NCI-H82 (cell line): ENCODE measurements around the gene RPS24.

ENCODE experiments used
- DNase-seq: peaks from one replicate; lab custom pipeline; 2025; lab: John Stamatoyannopoulos, UW

The RPS24 gene

DNA sequence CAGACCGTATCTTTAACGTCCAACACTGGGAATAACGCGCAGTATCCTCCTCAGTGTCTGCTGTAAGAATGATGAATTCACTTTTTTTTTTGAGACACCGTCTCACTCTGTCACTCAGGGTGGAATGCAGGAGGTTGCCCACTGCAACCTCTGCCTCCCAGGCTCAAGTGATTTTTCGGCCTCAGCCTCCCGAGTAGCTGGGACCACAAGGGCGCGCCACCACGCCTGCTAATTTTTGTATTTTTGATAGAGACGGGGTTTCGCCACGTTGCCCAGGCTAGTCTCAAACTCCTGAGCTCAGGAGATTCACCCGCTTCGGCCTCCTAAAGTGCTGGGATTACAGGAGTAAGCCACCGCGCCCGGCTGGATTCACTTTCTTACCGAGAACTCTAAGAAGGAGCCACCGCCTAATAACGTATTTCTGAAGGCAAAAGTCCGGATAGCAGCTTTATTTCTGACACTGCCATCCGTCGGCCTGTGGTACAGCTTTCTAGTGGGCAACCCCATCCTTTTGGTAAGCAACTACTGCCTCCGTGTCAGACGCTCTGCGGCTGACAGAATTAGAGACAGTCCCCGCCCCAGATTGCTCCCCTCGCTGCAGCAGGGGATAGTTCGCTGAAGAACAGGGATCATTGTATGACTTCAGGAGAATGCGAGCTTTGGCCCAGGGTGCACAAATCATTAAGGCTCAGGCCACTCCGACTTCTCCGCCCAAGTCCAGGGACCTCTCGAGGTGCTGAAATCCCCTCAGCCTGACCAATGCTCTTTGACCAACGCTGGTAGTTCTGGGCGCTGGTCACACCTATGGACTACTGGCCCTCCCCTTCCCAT lies 5.0 kb upstream of the RPS24 start:
- DNase-seq = peak; percentile 56

DNA sequence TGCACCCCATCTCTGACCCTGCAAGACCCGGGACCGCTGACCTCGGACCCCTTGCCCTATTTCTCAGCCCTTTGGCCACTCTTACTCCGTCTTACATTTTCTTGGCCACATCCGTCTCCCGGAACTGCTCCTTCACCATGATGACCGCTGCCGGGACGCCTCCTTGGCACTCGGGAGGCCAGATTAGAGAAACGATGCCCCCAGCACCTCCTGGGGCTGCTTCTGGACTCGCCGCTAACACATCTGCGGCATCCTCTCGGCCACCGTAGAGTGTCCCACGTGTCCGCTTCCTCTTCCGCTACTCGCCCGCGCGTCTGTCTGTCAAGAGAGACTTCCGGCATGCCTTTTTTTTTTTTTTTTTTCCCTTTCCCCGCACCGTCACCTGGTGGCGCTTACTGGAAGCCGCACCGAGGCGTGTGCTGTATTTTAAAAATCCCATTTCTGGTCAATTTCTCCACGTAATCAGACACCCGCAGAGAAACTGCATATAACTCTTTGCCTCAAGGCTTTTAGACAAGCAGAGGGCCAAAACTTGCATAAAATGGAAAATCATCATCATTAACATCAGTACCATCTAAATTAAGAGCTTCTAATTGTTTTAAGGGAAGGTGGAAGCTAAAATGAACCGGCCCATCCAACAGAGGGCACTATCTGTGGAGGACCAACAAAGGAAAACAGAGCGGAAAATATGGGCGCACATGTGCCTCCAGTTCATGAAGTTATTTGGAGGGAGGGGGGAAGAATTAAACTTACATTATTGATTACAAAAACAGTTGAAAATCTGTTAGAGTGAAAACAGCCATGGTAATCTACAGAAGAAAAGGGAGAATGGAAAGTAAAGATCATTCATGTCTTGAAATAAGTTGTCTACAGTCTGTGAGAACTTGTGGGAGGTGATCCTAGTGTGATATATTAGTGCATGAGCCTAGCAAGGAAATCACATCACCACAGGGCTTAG lies 4.1 kb upstream of the RPS24 start, which contains the start of gene POLR3A:
Gene POLR3A, minus strand, starts transcription at position 247 of the 958 bp plus-strand sequence. Its CDS starts 108 bp downstream, at position 139.
- DNase-seq = peak; percentile 95

DNA sequence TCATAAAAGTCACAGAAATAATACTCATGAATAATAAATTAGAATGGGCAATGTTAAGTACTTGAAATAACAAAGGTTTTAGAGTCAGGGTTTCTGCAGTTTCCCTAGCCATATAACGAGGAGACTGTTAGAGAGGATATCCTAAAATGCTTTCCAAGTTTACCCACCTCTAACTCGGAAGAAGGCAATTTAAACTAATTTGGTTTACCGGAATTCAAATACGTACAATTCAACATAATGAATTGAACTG lies 351 bp upstream of the RPS24 start:
- DNase-seq = no peak

DNA sequence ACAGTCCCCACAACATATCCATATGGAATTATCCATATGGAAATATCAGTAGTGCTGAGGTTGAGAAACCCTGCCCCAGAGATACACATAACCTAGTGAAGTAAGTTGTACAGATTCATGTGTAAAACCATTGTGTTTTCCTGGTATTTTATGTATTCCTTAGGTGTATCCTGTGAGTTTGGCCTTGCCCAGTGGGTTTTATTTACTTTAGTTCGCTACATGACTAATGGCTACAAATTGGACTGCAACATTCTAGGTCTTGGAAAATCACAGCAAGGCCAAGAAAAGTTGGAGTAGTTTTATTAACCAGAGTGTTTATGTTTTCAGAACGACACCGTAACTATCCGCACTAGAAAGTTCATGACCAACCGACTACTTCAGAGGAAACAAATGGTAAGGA lies 1.4 kb downstream of the RPS24 start:
- no peak for DNase-seq

DNA sequence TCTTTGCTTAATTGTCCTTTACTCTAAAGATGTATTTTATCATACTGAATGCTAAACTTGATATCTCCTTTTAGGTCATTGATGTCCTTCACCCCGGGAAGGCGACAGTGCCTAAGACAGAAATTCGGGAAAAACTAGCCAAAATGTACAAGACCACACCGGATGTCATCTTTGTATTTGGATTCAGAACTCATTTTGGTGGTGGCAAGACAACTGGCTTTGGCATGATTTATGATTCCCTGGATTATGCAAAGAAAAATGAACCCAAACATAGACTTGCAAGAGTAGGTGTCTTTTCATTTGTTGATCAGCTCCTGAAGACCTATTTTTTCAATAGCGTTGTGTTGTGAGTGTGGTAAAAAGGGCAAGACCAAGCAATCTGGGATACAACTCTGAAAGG lies 1.8 kb downstream of the RPS24 start:
- no peak for DNase-seq

DNA sequence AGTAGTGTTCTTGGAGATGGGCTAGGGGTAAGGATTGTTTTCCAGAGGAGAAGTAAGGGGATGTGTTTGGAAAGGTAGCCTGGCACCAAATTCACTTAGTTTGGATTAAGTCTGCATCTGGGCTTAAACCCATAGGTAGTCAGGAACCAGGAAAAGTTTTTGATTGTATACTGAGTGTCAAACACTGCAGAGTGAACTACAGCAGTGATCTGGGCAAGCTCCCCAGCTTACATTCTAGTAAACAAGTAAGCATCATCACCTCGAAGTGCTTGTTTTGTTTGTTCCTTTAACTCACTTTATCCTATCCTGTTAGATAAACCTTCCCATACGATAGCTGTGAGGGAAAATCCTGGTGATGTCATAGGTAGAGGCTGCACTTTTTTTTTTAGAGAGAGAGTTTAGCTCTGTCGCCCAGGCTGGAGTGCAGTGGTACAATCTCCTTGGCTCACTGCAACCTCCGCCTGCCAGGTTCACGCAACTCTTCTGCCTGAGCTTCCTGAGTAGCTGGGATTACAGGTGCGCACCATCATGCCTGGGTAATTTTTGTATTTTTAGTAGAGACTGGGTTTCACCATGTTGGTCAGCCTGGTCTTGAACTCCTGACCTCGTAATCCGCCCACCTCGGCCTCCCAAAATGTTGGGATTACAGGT lies 2.4 kb downstream of the RPS24 start:
- DNase-seq = no peak

DNA sequence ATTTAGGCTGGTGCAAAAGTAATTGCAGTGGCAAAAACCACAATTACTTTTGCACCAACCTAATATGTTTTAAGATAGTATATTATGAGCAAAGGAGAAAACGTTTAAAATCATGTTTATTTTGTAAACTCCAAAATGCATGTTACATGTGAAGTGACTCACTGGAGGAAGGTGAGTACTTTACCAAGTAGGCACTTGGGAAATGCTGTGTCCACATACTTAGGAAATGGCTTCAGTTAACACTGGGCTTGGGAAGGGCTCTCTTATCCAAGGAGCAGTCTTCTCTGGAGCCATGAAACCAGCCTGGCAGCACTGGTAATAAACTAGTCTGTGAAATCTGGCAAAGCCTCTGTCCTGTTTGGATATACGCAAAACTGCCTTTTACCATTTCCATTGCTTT lies 4.4 kb downstream of the RPS24 start:
- DNase-seq = no peak

DNA sequence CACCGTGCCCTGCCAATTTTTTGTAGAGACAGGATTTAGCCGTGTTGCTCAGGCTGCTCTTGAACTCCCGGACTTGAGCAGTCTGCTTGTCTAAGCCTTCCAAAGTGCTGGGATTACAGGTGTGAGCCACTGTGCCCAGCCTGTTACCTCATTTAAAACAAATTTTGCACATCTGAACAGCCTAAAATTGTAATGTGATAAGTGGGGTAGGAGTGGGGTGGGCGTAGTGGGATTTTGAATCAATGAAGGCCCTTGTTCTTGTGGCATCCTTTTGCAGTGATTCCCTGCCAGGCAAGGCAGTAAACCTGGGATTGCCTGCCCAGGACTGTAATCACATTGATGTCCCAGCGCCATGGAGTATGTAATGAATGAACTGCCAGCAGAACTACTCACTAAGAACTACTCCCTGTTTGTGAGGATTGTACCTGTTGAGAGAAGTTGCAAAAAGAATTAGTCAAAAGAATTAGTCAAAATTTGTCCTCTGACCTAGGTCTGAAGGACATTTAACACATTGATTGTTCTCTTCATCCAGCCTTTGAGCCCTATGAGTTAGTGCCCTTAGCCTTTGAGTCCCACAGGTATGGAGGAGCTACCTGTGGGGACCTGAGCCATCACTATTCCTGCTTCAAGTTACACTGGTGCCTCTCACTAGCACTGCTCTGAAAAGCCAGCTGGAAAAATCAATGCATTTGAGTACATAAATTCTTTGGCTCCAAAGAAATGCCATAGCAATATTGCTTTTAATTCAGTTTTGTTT lies 5.3 kb downstream of the RPS24 start:
- no peak for DNase-seq

DNA sequence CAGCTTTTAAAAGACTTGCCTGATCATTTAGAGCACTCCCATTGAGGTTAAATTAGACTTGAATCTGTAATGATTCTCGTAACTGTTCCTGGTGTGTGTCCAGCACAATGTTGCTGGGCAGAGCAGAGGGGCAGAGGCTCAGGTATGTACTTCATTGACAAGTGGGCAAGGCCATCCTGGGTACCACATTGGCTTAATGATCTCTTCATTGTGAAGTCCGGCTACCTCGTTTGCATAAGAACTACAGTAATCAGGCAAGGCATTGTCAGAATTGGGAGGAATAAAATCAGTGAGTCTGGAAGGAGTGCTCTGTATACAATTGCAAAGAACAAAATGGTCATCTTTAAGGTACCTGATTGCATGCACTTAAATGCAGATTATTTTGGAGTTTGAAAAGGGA lies 6.1 kb downstream of the RPS24 start:
- no peak for DNase-seq

DNA sequence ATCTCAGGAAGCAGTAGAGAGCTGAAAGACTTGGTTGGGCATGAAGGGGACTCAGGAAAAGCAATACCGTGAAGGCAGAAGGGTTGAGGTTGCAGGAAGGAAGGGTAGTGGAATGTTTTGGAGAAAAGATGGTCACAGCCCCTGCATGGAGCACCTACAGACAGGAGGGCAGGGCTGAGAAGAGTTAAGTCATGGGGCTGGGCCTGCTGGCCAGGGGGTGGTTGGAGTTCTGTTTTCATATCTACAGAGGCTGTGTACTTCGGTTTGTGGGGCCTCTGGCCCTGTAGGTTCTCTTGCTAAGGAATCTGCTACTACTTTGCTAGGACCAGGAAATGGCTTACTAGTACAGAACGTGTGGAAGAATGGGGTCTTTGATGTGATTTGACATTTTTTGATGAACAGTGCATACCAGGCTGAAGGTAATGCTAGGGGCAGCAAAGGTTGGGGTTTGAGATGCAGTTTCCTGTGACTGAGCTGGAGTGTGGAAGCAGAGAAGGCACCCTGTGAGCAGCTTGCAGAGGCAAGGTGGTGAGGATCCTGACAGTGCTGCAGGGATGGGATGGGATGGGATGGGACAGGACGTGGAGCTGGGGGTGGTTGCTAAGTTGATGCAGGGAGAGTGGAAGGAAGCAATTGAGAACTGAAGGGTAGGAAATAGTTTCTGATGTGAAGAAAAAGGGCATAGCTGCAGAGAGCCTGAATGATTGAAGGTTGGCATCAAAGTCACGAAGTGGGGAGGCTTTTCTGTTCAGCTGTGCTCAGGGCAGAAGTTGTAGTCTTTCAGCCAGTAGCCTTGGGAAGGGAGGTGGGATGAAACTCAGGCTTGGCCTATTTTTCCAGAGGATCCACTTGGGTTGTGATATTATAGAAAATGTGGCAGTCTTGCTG lies 7.8 kb downstream of the RPS24 start:
- no peak for DNase-seq

DNA sequence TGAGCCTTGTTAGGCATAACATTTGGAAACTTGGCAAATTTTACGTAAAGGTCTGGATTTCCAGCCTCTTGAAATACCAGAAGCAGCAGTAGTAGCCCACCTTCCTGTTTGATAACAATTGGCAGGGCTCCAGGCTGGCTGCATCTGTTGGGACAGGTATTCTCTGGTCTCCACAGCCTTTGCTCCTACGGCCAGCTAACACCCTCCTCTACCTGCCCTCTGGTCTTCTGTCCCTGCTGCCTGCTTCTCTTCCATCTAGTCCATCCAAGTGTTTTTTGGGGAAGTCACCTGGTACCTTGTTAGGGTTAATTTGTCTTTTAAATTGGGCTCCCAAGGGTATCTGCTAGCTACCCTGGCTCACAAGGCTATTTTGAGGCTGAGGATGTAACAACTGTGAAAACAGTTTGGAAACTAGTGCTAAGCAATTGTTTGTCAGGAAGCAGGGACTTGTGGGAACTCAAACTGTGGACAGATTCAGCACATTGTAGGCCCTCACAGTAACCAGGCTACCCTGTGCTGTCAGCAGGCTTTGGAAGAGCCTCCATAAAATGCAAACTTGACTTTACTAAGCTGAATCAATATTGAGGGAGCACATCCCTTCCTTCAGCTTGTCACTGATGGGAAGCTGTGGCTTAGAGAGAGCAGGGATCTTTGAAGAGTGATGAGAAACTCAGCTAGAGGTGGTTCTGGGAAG lies 8.5 kb downstream of the RPS24 start:
- peak; percentile 20 for DNase-seq

DNA sequence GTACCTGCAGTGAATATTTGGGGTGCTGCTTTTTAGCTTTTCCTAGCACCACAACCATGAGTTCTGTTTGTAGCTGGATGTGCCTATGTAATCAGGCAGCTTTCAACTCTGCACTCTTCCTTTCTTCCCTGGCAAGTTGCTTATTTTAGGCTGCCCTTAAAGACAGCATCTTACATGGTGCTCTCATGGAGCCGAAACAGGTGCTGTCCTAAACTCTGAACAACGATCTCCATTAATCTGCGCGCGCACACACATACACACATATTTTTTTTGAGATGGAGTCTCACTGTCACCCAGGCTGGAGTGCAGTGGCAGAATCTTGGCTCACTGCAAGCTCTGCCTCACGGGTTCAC lies 9.1 kb downstream of the RPS24 start:
- no peak for DNase-seq

DNA sequence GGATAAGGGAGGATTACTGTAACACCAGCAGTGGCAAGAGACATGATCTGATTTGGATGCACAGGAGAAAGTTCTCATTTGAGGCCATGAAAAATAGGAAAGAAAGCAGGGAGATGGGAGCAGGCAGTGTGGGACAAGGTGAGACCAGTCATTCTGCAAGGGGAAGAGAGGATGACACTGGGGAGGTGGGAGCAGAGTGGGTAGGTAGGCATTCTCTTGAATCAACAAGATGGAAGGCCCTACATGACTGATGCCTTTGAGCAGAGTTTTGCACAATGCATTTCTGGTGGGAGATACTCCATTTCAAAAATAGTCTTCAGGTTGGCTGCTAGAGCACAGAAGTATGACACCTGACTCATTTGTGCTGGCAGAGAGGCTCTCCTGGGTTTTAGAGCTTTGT lies 10.5 kb downstream of the RPS24 start:
- DNase-seq = peak; percentile 45

DNA sequence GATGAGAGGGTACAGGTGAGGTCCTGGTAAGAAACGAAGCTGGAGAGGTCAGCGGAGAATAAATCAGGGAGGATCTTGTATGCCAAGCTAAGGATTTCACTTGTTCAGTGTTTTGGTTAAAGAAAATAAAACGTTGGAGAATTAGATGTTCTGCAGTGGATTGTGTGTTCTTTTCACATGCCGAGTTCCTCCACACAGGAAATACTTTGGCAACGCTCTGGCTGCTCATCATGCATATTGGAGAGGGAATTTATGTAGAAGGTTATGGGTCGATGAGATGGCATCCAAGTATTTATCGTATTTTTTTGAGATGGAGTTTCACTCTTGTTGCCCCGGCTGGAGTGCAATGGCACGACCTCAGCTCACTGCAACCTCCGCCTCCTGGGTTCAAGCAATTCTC lies 11.0 kb downstream of the RPS24 start:
- no peak for DNase-seq

DNA sequence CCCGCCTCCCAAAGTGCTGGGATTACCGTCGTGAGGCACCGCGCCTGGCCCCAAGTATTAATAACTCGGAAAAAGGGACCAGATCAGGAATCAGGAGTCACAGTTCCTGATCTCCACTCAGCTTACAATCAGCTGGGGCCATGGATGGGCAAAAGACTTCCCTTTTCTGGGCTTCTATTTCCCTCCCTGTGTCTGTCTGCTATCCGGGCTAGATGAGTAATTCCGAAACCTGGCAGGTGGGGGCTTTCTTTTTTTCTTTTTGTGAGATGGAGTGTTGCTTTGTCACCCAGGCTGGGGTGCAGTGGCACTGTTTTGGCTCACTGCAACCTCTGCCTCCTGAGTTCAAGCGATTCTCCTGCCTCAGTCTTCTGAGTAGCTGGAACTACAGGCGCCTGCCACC lies 11.6 kb downstream of the RPS24 start:
- no peak for DNase-seq

DNA sequence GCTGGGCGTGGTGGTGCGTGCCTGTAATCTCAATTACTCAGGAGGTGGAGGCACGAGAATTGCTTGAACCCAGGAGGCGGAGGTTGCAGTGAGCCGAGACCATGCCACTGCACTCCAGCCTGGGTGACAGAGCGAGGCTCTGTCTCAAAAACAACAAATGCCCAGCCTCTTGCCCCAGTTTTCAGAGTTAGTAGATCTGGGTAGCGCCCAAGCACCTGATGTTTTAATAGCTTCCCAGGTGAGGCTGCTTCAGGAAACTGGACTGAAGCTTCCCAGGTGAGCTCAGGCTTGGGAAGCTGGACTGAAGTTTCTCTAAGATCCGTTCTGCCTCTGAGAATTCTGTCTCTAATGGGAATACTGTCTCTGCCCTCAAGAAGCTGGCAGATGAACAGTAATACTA lies 12.2 kb downstream of the RPS24 start:
- no peak for DNase-seq

DNA sequence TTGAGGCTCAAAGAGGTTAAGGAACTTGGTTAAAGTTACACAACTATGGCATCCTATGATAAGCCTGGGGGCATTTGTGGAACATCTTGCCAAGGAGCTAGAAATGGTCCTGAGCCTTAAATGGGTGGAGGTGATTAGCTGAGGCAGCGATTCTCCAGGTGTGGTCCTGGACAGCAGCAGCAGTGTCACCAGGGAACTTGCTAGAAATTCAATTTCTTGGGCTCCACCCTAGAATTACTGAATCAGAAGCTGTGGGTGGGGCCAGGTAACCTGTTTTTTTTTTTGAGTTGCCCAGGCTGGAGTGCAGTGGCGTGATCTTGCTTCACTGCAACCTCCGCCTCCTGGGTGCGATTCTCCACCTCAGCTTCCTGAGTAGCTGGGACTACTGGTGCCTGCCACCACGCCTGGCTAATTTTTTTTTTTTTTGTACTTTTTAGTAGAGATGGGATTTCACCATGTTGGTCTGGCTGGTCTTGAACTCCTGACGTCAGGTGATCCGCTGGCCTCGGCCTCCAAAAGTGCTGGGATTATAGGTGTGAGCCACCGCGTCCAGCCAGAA lies 13.1 kb downstream of the RPS24 start:
- no peak for DNase-seq

DNA sequence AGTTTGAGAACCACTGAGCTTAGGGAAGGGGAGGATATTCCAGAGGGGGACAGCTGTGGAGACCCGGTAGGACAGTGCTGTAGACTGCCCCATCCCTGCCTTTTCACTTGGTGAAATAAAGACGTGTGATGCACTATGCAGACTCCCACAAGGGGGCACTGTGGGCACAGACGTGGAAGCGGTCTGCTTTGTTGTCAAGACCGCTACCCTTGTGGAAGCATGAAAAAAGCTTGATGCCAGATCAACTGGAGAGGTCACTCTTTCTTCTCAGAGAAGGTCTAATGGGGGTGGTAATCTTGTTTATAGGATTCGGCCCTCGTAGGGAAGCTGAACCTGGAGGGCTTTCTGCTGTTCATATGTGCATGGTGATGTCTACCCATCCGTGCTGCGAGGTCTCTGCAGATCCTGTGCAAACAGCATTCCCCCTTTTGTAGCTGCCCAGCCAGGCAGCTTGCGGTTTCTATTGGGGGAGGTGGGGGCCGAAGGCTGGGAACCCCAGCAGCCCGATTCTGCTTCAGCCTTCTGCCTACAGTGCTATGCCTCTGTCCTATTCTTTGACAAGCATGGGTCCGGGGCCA lies 13.7 kb downstream of the RPS24 start:
- DNase-seq = peak; percentile 98

DNA sequence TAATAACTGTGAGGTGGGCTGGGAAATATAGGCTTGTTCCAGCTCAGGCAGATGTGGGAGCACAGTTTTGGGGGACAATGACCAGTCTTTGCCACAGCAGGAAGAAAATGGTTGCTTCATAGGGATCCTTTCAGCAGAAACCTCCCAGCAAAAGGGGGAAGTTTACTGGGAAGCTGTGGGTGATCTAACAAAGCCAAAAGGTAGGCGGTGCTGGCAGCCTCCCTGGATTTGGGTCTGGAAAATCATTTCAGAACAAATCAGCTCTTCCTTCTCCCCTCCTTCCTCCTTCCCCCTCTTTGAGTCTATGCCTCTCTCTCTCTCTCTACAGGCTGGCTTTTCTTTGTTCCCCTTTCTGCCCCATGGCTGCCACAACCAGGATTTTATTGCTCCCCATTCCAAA lies 16.2 kb downstream of the RPS24 start:
- DNase-seq = no peak
